HG03565 (cell line): ENCODE data around the gene FNDC3B.

Experiments used
- ATAC-seq: cut with Tn5 transposase; IDR thresholded peaks from one replicate; pipeline ENCODE4 v1.9.1; 2021; ENCODE audit warnings: mild to moderate bottlenecking, moderate library complexity; ENCODE audit not compliant: unreplicated experiment

FNDC3B gene

GRCh38 chr3:172320468-172320867 is 281.1 kb downstream of the FNDC3B start:
- ATAC-seq, result no peak

DNA sequence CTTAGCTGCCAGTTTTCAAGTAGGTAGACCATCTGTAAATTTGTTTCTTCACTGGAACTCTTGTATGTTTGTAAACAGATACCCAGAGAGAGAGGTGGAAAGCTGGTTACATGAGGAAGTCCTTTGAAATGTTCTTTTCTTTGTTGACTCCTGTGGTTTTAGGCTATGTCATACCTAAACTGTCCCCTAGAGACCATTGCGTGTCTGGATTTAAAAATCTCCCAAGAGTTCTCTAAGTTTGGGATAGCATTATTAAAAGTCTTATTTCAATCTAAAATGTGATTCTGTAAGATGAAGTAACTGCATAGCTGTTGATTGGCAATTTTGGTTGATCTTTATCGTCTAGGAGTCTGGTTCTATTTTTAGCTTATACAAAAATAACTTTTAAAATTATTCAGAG is 281.7 kb downstream of the FNDC3B start:
- peak; percentile 46 for ATAC-seq

GRCh38 chr3:172323894-172324610 is 284.7 kb downstream of the FNDC3B start:
- ATAC-seq, result no peak

DNA sequence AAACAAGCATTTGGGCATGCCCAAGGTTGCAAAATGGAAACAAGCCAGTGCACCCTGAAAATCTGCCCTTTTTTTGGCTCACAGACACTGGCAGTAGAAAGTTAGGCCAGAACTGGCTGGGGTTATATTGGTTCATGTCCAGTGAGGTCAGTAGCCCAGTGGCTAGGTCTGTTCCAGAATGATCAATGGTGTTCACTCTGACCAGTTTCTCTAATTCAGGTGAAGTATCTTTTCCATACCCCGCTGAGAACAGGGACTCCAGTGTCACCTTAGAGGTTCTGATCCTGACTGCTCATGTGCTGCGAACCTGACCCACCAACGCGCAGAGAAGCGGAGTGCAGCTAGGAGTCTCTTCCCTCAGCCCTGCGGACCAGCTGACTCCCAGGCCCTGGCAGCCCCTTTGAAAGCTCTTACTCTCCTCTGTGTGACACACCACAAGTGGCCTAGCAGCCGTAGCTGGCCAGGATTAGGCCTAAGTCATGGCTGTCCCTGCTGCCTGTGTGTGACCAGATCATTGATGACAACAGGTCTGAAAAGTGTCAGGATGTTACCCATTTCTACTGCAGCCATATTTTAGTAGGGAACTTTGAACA is 285.3 kb downstream of the FNDC3B start:
- ATAC-seq, result no peak

DNA sequence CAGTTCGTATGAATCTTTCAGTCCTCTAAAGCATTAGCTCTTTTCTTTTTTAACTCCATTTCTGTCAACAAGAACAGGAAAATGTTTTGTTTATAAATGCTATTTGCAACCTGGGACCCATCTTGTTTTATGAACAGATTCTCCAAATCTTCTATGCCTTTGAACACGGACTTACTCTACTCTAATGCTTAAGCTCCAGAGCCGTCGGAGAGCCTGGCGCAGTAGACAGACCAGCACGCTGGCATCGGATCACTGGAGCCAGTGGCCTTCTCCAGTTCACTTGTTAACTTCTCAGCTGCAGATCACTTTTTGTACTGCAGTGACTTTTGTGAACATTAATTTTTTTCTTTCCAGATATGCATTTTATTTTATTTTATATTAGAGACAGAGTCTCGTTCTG is 286.1 kb downstream of the FNDC3B start:
- ATAC-seq, result no peak

DNA sequence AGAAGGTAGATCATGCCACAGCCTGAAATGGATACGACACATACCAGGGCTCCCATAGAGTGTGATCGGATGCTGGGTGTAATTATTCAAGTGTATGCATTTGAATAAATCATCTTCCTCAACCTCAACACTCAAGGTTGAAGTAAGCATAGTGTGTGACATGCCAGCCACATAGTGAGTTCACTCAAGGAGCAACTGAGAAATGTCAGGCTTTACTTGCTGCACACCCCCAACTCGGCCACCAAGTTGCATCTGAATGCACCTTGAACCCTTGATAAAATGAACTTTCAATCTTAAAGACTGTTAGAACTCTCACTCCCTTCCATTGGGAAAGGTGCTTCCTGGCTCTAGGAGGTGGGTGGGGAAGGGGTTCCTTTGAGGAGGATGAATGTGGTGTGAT is 287.6 kb downstream of the FNDC3B start:
- ATAC-seq, result no peak

DNA sequence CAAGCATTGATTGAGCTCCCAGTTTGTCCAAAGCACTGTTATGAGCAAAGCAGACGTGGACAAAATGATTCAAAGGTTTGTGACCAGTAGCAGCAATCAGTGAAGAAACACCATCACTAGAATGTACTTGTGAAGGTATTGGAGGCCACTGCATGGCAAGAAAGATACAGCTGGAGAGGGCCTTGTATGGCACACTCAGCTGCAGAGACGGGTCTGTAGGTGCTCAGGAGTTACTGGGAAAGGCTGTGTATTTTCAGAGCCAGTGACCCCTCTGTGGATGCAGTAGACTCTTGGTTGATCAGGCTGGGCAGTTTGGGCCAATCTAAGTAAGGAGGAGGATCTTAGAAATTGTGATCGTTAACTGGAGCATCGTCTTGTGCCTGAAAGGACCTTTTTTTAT is 288.9 kb downstream of the FNDC3B start:
- no peak for ATAC-seq

GRCh38 chr3:172329070-172329469 is 289.7 kb downstream of the FNDC3B start:
- ATAC-seq, result no peak

DNA sequence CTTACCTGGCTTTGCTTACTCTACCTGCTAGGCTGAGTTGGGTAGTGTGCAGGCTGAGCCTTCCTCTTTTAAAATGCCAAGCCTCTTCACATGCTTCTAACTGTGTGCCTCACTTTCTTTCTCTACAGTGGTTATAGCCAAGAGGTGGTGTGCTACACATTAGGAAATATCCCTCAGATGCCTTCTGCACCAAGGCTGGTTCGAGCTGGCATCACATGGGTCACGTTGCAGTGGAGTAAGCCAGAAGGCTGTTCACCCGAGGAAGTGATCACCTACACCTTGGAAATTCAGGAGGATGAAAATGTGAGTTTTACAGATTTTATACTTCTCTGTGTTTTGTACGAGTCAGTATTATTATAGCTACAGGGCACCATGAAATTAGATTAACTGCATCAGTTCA is 291.0 kb downstream of the FNDC3B start:
- no peak for ATAC-seq

- peak; percentile 79 for ATAC-seq
Measured at GRCh38 chr3:172332256-172333041, 293.1 kb downstream of the FNDC3B start.

DNA sequence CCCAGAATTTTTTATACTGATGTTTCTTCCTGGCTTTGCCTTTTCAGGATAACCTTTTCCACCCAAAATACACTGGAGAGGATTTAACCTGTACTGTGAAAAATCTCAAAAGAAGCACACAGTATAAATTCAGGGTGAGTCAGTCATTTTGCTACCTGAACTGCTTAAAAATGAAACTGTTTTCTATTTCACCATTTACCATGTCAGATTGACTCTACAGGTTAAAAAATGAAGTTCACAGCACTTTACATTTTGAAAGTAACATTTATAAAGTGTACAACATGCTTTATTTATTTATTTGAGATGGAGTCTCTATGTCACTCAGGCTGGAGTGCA is 293.6 kb downstream of the FNDC3B start:
- ATAC-seq, result no peak

DNA sequence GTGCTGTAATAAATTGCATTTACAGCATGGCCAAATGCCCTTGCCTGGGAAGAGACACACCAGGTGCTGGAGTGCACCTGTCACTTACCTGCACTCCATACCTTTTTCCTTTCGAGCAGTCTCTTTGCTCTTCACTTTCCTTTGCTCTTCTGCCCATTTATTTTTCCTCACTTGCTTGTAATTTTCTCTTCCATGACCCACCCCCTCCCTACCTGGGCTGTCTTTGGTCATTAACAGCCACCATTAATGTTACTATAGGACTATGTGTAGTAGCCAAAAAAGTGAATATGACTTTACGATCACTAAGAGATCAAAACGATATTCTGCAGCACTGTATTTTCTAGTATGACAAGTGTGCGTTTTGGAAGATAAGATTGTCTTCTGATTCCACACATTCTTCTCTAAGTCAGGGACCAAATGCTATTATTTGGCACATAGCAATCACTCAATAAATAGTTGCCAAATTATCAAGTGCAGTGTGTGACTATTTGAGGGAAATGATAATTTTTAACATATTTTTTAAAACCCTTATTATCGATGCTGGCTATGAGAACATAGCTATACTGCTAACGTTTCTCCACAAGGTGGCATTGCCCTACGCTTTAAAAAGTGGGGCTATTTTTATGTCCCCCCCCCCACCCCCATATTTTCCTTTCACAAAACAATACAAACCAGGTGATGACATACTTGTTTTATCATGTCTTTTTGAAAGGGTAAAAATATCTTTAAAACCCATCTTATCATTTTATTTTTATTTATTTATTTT is 294.5 kb downstream of the FNDC3B start:
- no peak for ATAC-seq

DNA sequence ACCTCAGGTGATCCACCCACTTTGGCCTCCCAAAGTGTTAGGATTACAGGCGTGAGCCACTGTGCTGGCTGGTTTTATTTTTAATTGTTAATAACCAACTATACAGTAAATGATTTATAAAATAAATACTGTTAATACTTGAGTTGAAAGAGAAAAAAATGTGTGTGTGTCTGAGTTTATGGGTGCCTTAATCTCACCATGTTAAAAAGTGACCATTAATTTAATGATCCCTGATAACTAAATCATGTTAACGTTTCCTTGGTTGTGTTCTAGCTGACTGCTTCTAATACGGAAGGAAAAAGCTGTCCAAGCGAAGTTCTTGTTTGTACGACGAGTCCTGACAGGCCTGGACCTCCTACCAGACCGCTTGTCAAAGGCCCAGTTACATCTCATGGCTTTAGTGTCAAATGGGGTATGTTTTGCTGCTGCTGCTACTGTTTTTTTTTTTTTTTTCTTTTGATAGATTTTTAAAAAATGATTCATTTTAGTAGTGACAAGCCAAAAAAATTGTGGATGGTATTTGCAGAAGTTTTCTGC is 295.4 kb downstream of the FNDC3B start:
- no peak for ATAC-seq

DNA sequence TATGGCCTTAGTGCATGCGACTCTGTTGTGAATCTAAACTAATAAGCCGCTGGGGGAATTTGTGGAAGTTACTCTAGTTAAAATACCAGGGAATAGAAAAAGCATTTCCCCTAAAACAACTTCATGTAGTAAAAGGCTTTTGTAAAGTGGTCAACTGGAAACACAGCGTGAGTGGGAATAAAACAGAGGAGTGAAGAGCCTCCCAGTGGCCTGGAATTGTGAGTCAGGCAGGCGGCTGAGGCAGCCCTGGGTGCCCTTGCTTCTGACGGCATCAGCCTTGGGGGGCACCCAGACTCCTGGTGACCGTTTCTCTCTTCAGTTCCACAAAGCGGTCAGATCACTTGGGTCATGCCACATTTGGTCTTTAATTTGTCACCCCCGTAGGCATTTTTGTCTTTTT is 300.5 kb downstream of the FNDC3B start:
- no peak for ATAC-seq

DNA sequence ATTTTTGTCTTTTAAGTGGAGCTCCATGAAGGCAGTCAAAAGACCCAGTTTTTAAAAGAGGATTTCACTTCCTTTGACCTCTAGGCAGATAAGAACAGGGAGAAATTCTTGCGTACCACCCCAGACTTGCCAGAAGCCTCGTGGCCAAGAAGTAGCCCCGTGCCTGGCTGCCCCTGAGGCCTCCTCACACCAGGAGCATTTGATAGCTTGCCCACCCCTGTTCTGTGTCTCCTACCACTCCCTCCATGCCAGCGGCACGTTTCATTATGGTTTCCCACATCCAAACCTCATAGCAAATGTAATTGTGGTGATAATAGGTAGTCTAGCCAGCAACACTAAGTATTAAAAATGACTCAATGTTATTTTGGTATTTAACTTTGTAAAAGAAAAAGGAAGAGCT is 301.2 kb downstream of the FNDC3B start:
- no peak for ATAC-seq

DNA sequence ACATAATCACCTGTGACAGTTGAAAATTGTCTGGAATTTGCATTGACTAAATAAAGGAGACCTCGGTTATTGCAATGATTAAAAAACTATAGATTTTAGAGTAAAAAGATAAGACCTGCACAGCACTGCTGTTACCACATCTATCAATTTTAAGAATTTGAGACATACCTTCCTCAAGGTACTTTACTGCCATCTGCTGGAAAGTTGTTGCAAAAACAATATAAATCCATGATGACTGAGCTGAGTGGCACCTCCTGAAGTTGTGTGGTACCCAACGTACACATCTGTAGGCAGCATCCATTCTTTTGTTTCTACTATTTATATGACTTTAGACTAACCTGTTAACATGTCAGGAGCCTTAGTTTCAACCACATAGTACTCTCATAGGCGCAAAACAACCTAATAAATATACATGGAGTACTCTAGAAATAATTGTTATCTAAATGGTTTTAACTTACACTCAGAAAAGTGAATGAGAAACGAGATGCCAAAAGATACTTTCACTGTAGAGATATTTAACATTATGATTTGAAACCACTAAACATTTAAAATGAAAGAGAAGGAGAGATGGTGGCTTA is 302.2 kb downstream of the FNDC3B start:
- peak; percentile 57 for ATAC-seq

GRCh38 chr3:172342097-172342659 is 302.8 kb downstream of the FNDC3B start:
- no peak for ATAC-seq

DNA sequence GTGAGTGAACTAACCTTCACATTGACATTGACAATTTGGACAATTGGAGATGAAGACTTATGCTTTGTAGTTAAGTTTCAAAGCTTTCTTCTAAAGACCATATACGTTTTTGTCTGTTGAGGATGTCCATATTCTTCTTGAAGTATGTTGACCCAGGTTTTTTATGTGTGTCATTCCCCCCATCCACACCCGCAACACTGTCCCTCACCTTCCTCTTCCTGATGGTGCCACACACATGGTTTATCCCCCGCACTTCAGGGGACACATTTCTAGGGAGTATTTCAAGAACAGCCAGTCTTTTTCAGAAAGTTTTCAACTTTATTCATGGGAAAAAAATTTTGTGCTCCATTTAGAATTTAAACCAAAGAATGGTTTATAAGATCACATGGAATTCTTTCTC is 303.7 kb downstream of the FNDC3B start:
- no peak for ATAC-seq

- no peak for ATAC-seq
Measured at GRCh38 chr3:172343979-172344378, 304.6 kb downstream of the FNDC3B start.

DNA sequence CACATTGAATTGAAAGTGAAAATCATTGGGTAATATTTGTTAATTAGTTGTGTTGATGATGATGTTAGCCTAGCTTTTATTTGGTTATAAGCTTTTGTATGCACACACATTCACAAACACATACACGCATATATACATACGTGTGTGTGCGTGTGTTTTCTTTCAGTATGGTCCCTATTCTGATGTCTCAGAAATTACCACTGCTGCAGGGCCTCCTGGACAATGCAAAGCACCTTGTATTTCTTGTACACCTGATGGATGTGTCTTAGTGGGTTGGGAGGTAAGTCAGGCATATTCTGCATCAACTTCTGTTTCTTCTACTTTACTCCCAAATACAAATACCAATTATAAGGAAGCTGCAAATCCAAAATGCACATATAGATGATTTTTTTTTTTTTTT is 306.8 kb downstream of the FNDC3B start:
- no peak for ATAC-seq
